Brain microvascular endothelial cell (primary cell): ENCODE data around the gene RELL2.

Experiments used
- DNase-seq: peaks from one replicate; pipeline ENCODE4 v3.0.0-alpha.2; 2020
- H3K27ac ChIP-seq: fragments of 250-450 bp; sonication (Bioruptor Pico); 2 replicates; pipeline ENCODE4 v1.5.1; 2020; ENCODE audit warnings: mild to moderate bottlenecking, moderate library complexity
- H3K27me3 ChIP-seq: fragments of 250-450 bp; sonication (Bioruptor Pico); replicated peaks from 2 replicates; pipeline ENCODE4 v1.5.1; 2020; ENCODE audit warnings: mild to moderate bottlenecking
- H3K36me3 ChIP-seq: fragments of 250-450 bp; sonication (Bioruptor Pico); replicated peaks from 2 replicates; pipeline ENCODE4 v1.5.1; 2020; ENCODE audit warnings: mild to moderate bottlenecking
- H3K4me3 ChIP-seq: 2 replicates; pipeline ENCODE4 v1.5.1; 2011; ENCODE audit warnings: low read depth, mild to moderate bottlenecking, control low read depth, low read length, moderate library complexity
- in situ Hi-C: cut with HindIII; loops from 2 replicates; pipeline ENCODE4 v1.10.0; 2017; ENCODE audit warnings: low sequenced_read_pairs, low pct_ligation_motif_present
- TF ChIP-seq, protein P1 (sequence below): IDR thresholded peaks from 2 replicates; pipeline ENCODE4 v1.5.1; 2011; ENCODE audit warnings: low read depth, mild to moderate bottlenecking, moderate library complexity, low read length, control low read depth, inconsistent platforms; ENCODE audit errors: missing control alignments

RELL2 gene, protein sequence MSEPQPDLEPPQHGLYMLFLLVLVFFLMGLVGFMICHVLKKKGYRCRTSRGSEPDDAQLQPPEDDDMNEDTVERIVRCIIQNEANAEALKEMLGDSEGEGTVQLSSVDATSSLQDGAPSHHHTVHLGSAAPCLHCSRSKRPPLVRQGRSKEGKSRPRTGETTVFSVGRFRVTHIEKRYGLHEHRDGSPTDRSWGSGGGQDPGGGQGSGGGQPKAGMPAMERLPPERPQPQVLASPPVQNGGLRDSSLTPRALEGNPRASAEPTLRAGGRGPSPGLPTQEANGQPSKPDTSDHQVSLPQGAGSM

DNA sequence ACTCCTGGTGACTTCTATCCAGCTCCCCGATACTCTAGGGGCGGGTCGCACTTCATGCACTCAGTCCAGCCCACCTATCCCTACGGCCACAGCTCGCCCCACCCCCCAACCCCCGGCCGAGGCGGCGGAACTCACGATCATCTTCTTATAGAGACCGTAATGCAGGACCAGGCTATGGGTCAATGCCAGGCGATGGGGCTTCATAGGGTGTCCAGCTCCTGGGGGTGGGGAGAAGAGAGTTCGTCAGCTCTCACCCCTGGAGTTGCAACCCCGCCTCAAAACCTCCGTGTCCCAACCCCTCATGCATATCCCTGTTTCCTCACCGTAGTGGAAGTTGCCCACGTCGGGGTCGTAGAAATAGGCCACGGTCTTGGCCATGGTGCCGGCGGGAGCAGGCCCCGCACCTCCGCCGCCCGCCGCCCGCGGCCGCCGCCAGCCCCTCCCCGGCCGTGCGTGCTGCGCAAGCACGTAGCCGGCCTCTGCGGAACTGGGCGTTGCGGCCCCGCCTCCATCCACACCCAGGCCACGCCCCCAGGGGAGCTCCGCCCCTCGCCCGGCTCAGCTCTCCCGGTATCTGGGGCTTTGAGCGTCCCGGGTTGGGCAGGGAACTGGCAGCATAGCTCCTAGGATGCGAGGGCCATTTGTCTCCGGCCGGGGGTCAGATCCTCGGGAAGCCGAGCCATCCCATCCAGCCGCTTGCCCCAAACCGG lies at the start of gene RELL2, which contains the start of gene HDAC3:
TSS of gene RELL2 (plus strand) at position 585 of the 710 bp plus-strand sequence. CDS start 1,229 bp downstream, outside the sequence.
TSS of gene HDAC3 (minus strand) at position 437 of the 710 bp plus-strand sequence. CDS start at position 378, 59 bp downstream.
- peak within 1 kb of the TSS; percentile 98 for H3K4me3 ChIP-seq
- H3K27me3 ChIP-seq = no peaks in the 10 kb centered on the region
- TF ChIP-seq, protein P1, sequence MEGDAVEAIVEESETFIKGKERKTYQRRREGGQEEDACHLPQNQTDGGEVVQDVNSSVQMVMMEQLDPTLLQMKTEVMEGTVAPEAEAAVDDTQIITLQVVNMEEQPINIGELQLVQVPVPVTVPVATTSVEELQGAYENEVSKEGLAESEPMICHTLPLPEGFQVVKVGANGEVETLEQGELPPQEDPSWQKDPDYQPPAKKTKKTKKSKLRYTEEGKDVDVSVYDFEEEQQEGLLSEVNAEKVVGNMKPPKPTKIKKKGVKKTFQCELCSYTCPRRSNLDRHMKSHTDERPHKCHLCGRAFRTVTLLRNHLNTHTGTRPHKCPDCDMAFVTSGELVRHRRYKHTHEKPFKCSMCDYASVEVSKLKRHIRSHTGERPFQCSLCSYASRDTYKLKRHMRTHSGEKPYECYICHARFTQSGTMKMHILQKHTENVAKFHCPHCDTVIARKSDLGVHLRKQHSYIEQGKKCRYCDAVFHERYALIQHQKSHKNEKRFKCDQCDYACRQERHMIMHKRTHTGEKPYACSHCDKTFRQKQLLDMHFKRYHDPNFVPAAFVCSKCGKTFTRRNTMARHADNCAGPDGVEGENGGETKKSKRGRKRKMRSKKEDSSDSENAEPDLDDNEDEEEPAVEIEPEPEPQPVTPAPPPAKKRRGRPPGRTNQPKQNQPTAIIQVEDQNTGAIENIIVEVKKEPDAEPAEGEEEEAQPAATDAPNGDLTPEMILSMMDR = no peak
- H3K27ac ChIP-seq = peak within 1 kb of the TSS; percentile 70
- peak; percentile 85 for DNase-seq
- in situ Hi-C loops = no loop called here
- H3K36me3 ChIP-seq = peaks cover 9% of the 10 kb centered on the region

DNA sequence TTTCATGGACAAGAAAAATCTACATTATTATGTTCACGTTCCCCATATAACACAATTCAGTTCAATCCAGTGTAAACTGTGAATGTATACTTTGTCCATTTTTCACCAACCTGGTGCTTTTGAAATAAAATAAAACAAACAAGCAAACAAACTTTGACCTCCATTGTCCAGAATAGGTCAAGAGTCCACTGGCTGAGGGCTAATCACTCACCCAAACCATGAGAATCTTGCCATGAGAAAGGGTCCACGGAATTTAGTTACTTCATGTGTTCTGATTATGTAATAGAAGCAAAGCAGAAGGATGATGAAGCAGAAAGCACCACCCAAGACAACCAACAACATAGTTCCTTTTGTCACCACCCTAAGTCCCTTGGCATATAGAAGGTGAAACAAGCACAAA lies 46.7 kb upstream of the RELL2 start:
- Histone ChIP-seq H3K36me3 (peaks cover 15% of the 10 kb centered on the region), H3K27me3 (no peaks in the 10 kb centered on the region), H3K4me3 (no peak overlapping the region), H3K27ac (no peak overlapping the region)
- DNase-seq = no peak
- TF ChIP-seq, protein P1 = no peak
- in situ Hi-C loops = no loop called here

DNA sequence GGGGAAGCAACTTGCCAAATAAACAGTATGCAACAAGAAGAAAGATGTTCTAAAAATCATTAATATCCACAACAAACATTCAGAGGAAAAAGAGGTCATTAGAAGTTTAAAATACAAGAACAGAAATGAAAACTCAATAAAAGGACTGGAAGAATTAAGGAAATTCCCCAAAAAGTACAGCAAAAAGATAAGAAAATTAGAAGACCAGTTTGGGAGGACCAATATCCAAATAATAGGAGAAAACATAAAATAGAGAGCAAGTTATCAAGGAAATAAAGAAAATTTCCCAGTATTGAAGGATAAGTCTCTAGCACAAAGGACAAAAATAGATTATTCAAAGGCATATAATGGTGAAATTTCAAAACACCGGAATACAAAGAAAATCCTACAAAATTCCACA lies 39.9 kb upstream of the RELL2 start:
- no peaks in the 10 kb centered on the region for H3K36me3 ChIP-seq
- no peaks in the 10 kb centered on the region for H3K27me3 ChIP-seq
- in situ Hi-C loops = no loop called here
- TF ChIP-seq, protein P1 = no peak
- H3K27ac ChIP-seq = no peak overlapping the region
- no peak for DNase-seq
- H3K4me3 ChIP-seq = no peak overlapping the region

DNA sequence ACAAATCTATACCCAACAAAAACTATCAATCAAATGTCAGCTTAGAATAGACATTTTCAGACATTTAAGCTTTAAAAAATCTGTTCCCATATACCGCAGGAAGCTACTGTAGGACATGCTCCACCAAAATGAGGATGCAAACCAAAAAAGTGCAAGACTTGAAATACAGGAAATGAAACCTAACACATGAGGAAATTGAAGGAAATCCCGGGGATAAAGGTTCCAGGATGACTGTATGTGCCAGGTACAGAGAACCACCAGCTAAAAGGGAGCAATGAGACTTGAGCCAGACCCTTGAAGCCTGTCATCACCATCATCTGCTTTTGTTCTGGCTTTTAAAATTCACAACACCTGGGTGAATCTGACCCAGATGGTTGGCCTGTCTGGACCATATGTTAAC lies 39.4 kb upstream of the RELL2 start:
- no peak overlapping the region for H3K27ac ChIP-seq
- in situ Hi-C loops = no loop called here
- H3K36me3 ChIP-seq = no peaks in the 10 kb centered on the region
- H3K4me3 ChIP-seq = no peak overlapping the region
- TF ChIP-seq, protein P1 = no peak
- H3K27me3 ChIP-seq = no peaks in the 10 kb centered on the region
- DNase-seq = no peak

DNA sequence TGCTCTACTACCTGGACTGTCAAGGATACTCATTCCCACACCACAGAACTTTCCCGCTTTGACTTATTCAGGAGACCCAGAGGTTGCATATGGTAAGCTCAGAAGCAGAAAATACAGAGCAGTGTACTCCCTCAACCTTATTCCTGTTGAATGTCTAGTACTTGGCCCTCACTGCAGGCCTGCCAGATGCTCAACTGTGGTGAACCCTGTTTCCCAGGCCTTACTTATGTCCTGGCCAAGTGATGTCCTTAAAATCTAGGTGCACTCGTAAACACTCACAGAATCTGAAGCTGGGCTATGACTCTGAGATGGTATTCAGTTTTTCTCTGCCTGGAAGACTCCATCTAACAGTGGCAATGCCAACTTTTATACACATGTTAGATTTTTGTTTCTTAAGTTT lies 39.0 kb upstream of the RELL2 start:
- Histone ChIP-seq H3K4me3 (no peak overlapping the region), H3K36me3 (no peaks in the 10 kb centered on the region), H3K27me3 (no peaks in the 10 kb centered on the region), H3K27ac (no peak overlapping the region)
- no peak for DNase-seq
- in situ Hi-C loops = no loop called here
- TF ChIP-seq, protein P1 = no peak
